Choroid plexus epithelial cell (primary cell): ENCODE data around the gene PPP1R3E.

Experiments
- DNase-seq: peaks from one replicate; pipeline ENCODE4 v3.0.0-alpha.2; 2010; ENCODE audit warnings: low read depth
- H3K4me3 ChIP-seq: 2 replicates; pipeline ENCODE4 v1.5.1; 2011; ENCODE audit warnings: low read depth, mild to moderate bottlenecking, control low read depth, low read length, moderate library complexity
- TF ChIP-seq, protein P1 (sequence below): conservative IDR thresholded peaks from 2 replicates; pipeline ENCODE4 v1.5.1; 2011; ENCODE audit warnings: low read depth, mild to moderate bottlenecking, control low read depth, inconsistent platforms, low read length, moderate library complexity

Gene PPP1R3E, protein sequence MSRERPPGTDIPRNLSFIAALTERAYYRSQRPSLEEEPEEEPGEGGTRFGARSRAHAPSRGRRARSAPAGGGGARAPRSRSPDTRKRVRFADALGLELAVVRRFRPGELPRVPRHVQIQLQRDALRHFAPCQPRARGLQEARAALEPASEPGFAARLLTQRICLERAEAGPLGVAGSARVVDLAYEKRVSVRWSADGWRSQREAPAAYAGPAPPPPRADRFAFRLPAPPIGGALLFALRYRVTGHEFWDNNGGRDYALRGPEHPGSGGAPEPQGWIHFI

DNA sequence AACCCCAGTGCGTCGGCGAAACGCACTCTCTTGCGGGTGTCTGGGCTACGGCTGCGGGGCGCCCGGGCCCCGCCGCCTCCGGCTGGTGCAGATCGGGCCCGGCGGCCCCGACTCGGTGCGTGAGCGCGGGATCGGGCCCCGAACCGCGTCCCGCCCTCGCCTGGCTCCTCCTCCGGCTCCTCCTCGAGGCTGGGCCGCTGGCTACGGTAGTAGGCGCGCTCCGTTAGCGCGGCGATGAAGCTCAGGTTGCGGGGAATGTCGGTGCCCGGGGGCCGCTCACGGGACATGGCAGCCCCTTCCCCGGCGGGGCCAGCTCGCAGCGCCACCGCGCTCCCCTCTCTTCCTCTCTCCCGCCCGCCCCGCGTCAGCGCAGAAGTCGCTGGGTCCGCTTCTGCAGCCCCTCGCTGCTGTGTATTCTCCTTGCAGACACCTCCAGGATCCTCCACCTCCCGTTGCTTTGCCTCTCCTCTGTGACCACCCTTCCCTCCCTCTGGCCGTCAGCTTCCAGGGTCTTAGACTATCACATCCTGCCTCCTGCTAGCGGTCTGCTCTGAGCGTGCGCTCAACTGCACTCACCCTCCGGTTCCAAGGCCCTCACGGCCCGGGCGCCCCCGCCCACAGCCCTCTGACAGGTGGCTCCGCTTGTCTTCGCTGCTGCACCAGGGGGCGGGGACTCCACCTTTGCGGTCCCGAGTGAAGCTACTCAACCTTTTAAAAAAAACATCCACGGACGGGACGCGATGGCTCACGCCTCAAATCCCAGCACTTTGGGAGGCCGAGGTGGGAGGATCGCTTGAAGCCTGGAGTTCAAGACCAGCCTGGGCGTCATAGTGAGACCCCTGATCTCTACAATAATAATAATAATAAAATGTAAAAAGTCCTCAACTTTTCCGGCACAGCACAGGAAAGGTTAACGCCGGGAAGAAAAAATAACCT lies at the start of gene PPP1R3E:
Gene PPP1R3E, minus strand, starts transcription at position 570 of the 936 bp plus-strand sequence. Its CDS starts 283 bp downstream, at position 287.
- H3K4me3 ChIP-seq: peak within 1 kb of the TSS; percentile 76
- DNase-seq: peak; percentile 61

DNA sequence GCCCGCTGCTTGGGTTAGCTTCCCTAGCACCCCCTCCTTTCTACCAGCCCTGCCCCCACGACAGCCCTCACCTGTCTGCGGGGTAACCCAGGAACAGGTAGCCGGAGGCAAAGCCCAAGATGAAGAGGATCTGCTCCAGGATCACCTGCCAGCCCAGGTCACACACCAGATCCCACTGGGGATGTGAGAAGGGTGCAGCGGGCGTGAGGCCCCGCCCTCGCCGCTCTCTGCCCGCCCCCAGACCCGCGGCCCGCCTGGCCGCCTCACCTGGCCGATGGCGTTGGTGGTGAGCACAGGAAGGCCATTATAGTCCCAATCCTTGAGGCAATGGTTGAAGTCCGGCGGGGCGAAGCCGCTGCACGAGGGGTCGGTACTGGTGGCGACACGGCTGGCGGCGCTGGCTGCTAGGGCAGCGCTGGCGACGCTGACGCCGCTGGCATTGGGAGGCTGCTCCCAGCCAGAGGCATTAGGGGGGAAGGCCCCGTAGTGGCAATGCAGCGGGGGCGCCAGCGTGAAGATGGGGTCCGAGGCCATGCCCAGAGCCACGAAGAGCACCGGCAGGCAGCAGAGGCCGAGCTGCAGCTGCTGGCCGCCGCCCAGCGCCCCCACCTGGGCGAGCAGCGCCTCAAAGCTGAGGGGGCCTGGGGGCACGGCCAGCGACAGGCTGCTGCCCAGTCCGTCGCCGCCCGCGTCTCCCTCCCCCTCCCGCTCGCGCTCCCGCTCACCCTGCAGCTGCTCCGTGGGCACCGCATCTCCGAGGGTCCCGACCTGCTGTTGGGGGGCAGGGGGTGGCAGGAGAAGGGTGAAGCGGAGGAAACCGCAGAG lies 49.2 kb upstream of the PPP1R3E start:
- H3K4me3 ChIP-seq: peak overlapping the region; percentile 69
- TF ChIP-seq, protein P1, sequence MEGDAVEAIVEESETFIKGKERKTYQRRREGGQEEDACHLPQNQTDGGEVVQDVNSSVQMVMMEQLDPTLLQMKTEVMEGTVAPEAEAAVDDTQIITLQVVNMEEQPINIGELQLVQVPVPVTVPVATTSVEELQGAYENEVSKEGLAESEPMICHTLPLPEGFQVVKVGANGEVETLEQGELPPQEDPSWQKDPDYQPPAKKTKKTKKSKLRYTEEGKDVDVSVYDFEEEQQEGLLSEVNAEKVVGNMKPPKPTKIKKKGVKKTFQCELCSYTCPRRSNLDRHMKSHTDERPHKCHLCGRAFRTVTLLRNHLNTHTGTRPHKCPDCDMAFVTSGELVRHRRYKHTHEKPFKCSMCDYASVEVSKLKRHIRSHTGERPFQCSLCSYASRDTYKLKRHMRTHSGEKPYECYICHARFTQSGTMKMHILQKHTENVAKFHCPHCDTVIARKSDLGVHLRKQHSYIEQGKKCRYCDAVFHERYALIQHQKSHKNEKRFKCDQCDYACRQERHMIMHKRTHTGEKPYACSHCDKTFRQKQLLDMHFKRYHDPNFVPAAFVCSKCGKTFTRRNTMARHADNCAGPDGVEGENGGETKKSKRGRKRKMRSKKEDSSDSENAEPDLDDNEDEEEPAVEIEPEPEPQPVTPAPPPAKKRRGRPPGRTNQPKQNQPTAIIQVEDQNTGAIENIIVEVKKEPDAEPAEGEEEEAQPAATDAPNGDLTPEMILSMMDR: no peak
- DNase-seq: no peak

More for the DNA sequence above, at the start of gene PPP1R3E:
- TF ChIP-seq, protein P1: no peak

DNA sequence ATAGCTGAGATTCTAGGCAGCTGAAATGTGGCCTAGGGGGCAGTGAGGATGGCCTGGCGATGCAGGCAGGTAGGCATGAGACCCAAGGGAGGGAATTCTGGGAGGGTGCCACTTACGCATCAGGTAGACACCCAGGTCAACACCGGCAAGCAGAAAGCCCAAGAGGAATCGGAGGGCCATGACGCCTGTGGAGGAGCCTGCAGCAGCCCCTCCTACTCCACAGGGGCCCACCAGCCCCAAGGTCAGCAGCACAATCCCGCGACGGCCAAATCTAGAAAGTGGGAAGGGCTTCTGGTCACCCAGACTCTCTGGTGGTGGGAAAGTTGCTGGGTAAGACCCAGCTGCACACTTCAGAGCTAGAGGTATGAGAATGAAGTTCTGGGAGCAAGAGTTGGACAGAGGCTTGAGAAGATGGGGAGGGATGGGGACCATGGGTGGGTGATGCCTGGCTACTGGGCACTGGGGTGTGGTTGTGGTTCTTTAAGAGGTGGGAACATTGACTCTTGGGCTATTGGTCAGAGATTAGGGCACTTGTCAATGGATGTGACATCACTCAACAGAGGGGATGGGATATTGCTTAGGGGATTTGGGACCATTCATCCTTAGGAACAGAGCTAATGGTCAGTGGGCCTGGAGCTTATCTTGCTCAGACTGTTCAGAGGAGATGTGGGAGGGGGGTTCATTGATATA lies 46.6 kb upstream of the PPP1R3E start:
- H3K4me3 ChIP-seq: no peak overlapping the region
- no peak for DNase-seq
- TF ChIP-seq, protein P1: no peak

DNA sequence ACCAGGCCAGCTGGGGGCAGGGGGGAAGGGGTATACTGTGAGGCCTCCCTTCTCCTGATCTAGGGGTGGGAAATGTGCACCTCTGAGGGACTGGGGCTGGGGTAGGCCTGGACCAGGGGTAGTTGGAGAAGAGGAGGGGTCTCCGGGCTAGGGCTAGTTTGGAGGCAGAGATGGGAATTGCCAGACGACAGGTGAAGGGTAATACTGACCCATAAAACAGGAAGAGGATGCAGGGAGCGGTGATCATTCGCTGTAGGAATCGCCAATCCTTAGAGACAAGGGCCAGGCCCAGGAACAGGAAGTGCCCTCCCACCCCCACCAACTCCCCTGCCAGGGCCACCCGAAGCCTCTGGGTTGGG lies 45.6 kb upstream of the PPP1R3E start:
- no peak for DNase-seq
- H3K4me3 ChIP-seq: no peak overlapping the region
- TF ChIP-seq, protein P1: no peak

DNA sequence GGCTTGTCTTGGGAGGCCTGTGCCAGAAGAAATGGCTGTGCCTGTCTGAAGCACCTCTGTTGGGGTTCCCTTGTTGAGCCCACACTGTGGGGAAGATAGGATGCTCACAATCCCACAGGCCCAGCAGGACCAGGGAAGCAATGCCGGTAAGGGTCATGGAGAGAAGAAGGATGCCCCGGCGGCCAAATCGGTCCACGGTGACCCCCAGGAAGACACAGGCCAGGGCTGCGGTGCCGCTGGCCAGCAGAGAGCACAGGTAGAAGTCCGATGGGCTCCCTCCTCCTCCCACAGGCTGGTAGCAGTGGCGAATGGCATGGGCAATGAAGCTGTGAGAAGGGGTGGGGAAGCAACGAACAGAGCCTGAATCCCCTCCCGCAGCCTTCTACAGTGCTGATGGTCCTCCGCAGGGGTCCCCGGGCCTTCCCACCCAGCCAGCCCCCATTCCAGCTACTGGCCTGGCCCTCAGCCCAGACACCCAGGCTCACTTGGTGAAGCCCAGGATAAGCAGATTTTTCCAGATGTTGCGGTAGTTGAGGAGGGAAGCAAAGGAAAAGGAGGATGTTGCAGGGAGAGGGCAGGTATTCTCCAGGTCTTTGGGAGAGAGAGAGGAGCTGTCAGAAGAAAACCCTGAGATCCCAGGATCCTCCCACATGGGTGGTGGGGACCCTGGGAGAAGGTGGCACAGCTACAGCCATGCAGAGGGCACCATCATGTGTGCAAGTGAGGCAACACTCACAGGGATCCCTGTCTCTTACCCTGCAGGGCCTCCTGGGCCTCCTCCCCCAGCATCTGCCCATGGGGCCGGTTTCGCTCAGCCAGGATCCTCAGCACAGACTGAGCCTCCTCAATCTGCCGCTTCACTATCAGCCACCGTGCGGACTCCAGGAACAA lies 45.0 kb upstream of the PPP1R3E start:
- no peak overlapping the region for H3K4me3 ChIP-seq
- no peak for DNase-seq
- TF ChIP-seq, protein P1: no peak
